Activated naive CD8-positive, alpha-beta T cell treated with anti-CD3 and anti-CD28 coated beads for 36 hours (primary cell): ENCODE measurements around the gene DLL4. TPM values are rescaled to one million over a fixed set of nuclear protein-coding genes. Genes with fewer than 3 reads are reported as not detected.
A peak's percentile ranks its signal among the peaks of the same experiment; 100 is the strongest.
"Not testable (repeated sequence)": the region's sequence is repeated elsewhere in the genome, so short reads cannot be mapped to it uniquely, and the experiment has no call there.

Source experiments
- DNase-seq: peaks from one replicate; pipeline ENCODE4 v3.0.0; 2021
- H3K27ac Mint-ChIP-seq: one replicate; pipeline ENCODE4 v1.8.0; 2022; ENCODE audit warnings: mild to moderate bottlenecking, moderate library complexity, mixed read lengths
- H3K27me3 Mint-ChIP-seq: one replicate; pipeline ENCODE4 v1.8.0; 2022; ENCODE audit warnings: mild to moderate bottlenecking, mixed read lengths
- H3K36me3 Mint-ChIP-seq: one replicate; pipeline ENCODE4 v1.8.0; 2021; ENCODE audit warnings: mild to moderate bottlenecking, mixed read lengths
- H3K4me1 Mint-ChIP-seq: one replicate; pipeline ENCODE4 v1.8.0; 2021; ENCODE audit warnings: mixed read lengths
- H3K4me3 Mint-ChIP-seq: one replicate; pipeline ENCODE4 v1.8.0; 2022; ENCODE audit warnings: mild to moderate bottlenecking, moderate library complexity, mixed read lengths
- H3K9me3 Mint-ChIP-seq: one replicate; pipeline ENCODE4 v1.8.0; 2022; ENCODE audit warnings: mixed read lengths
- total RNA-seq, 2 experiments: library from RNA; stranded (reverse); gene quantifications; one replicate each; pipeline ENCODE4 v1.2.3, GENCODE V29; 2021

The DLL4 gene
- total RNA-seq, 2 experiments from 2014 or later = not detected

DNA sequence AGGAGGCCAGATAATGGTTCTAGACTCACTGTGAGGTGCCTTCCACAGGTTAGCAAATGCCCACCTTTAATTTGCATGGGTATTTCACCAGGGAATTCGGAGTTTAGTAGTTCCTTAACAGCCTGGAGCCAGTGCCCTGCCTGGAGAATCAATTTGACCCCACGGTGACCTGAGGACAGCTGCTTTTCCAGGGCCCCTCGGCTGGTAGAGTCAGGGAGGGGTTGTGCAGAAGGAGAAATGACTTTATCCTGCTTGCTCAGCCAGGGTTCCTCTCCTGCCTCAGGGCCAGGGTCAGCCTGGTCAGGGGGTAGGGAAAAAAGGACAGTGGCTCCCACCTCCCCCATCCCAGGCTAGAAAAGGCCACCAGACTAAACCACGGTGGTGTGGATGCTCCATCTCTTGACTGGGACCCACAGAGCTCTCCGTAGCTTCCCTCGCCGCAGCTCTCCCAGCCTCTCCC lies 12.0 kb downstream of the DLL4 start:
- no peaks in the 10 kb centered on the region for H3K36me3 Mint-ChIP-seq
- peaks cover 32% of the 10 kb centered on the region for H3K4me1 Mint-ChIP-seq
- H3K4me3 Mint-ChIP-seq = peak overlapping the region; percentile 68
- no peak for DNase-seq
- no peaks in the 10 kb centered on the region for H3K9me3 Mint-ChIP-seq
- H3K27me3 Mint-ChIP-seq = no peaks in the 10 kb centered on the region
- peak overlapping the region; percentile 73 for H3K27ac Mint-ChIP-seq

GRCh38 chr15:40941528-40942336 lies 12.6 kb downstream of the DLL4 start:
- Mint-ChIP-seq H3K27ac (peak overlapping the region; percentile 73), H3K27me3 (no peaks in the 10 kb centered on the region), H3K4me1 (peaks cover 33% of the 10 kb centered on the region), H3K36me3 (no peaks in the 10 kb centered on the region), H3K4me3 (peak overlapping the region; percentile 81), H3K9me3 (no peaks in the 10 kb centered on the region)
- peak; percentile 80 for DNase-seq

DNA sequence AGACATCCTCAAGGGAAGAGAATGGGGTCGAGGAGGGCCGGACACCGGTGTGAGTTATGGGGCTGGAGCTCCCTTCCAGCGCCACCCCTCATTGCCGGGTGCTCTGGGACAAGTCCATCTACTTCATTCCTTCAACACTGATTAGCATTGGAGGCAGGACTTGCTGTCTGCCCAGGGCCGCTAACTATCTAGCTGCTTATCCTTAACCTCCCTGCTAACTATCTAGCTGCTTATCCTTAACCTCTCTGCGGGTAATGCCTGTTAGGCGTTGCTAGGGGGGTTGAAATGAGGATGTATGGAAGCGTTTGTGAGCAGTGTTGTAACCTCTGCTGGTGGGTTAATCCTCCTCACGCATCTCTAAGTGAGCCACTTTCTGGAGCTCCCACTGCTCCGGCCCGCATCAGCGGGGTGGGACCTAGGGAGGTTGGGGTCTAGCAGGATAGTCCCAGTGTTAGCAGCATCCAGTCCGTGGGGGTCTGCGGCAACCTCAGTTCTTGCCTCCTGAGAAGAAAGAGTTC lies 13.3 kb downstream of the DLL4 start:
- no peaks in the 10 kb centered on the region for H3K27me3 Mint-ChIP-seq
- peak overlapping the region; percentile 81 for H3K4me3 Mint-ChIP-seq
- DNase-seq = no peak
- no peaks in the 10 kb centered on the region for H3K36me3 Mint-ChIP-seq
- H3K9me3 Mint-ChIP-seq = no peaks in the 10 kb centered on the region
- H3K4me1 Mint-ChIP-seq = peaks cover 33% of the 10 kb centered on the region
- peak overlapping the region; percentile 61 for H3K27ac Mint-ChIP-seq

GRCh38 chr15:40942878-40943277 lies 13.7 kb downstream of the DLL4 start:
- no peaks in the 10 kb centered on the region for H3K9me3 Mint-ChIP-seq
- no peaks in the 10 kb centered on the region for H3K36me3 Mint-ChIP-seq
- peak overlapping the region; percentile 61 for H3K27ac Mint-ChIP-seq
- DNase-seq = no peak
- H3K4me3 Mint-ChIP-seq = peak overlapping the region; percentile 81
- H3K4me1 Mint-ChIP-seq = peaks cover 33% of the 10 kb centered on the region
- H3K27me3 Mint-ChIP-seq = no peaks in the 10 kb centered on the region

DNA sequence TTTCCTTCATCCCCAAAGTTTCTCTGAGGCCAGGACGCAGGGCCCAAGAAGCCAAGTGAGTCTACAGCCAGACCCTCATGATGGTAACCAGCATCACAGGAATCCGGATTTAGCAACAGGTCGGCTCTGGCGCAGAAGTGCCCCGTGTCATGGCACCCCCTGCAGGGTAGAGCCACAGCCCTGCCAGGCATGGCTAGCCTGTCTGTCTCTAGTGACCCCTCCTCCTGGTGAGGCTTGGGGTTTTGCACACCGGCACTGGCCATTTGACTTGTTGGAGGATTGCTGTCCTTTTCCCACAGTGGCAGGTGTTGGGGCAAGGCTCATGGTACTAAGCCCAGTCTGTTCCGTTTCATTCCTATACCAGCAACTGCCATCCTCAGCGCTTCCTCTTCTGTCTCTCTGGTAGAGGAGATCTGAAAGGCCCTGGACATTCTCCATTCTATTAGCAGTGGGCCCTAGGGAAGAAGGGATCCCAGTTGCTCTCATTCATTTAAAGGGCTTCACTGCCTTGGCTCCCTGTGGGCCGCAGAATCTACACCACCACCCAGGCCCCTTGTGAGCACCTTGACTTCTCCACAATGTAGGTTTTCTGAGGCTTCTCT lies 14.7 kb downstream of the DLL4 start:
- Mint-ChIP-seq H3K9me3 (no peaks in the 10 kb centered on the region), H3K36me3 (no peaks in the 10 kb centered on the region), H3K27me3 (no peaks in the 10 kb centered on the region), H3K4me3 (no peak overlapping the region), H3K27ac (no peak overlapping the region), H3K4me1 (peaks cover 33% of the 10 kb centered on the region)
- DNase-seq = no peak

- H3K27ac Mint-ChIP-seq = no peak overlapping the region
- peaks cover 30% of the 10 kb centered on the region for H3K4me1 Mint-ChIP-seq
- H3K9me3 Mint-ChIP-seq = no peaks in the 10 kb centered on the region
- no peak for DNase-seq
- no peaks in the 10 kb centered on the region for H3K36me3 Mint-ChIP-seq
- H3K27me3 Mint-ChIP-seq = no peaks in the 10 kb centered on the region
- no peak overlapping the region for H3K4me3 Mint-ChIP-seq
Observed at GRCh38 chr15:40944510-40945296, 15.6 kb downstream of the DLL4 start.

DNA sequence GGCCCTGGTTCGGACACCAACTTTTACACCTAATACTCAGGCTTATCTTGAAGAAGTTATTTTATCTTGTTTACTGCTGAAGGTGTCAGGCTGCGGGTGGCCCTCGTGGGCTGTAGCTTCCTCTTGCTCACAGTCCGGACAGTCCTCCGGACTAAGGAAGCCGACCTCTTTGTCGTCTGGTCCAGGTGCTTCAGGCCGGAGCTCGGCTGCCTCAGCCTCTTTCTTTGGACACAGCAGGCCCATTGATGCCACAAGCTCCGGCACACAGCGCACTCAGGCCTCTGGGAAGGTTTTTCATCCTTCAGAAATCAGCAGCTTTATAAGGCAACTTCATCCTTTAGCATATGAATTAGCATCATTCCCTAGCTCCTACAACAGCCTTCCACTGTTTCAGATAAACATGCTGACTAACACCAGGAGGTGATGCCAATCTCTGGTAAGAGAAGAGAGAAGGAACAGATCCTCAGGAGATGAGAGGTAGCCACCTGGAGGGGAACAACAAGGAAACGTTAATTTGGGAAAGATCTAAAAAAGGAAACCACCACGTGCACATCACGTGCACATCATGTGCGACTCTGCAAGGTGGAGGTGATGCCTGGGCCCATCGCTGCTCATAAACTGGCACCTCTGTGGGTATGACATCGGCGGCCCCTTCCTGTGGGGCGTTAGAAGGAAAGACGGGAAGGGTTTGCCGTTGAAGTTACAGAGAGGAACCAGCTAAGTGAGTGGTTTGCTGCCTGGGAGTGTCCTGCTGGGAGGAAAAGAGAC lies 19.8 kb downstream of the DLL4 start:
- no peaks in the 10 kb centered on the region for H3K9me3 Mint-ChIP-seq
- peaks cover 21% of the 10 kb centered on the region for H3K4me1 Mint-ChIP-seq
- H3K4me3 Mint-ChIP-seq = no peak overlapping the region
- DNase-seq = no peak
- H3K36me3 Mint-ChIP-seq = peaks cover 8% of the 10 kb centered on the region
- peaks cover 3% of the 10 kb centered on the region for H3K27me3 Mint-ChIP-seq
- H3K27ac Mint-ChIP-seq = no peak overlapping the region

DNA sequence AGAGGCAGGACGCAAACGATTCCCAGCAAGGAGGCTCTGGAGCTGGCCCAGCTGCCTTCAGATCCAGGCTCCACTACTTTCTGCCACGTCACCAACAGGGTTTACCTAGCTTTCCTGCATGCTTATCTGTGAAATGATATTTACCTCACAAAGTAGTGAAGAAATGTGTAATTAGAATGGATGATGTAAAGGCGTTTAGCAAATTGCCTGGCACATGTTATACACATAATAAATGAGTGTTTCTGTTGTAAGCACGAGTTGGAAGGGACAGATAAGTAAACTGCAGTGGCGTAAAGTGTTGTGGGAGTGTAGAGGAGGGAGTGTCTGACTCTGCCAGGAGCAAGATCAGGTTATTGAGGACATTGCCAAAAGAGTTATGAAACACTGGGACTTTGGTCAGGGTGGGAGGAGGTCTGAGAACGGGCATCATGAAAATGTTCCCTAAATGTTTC lies 20.6 kb downstream of the DLL4 start:
- no peak overlapping the region for H3K4me3 Mint-ChIP-seq
- no peaks in the 10 kb centered on the region for H3K9me3 Mint-ChIP-seq
- DNase-seq = no peak
- H3K36me3 Mint-ChIP-seq = peaks cover 17% of the 10 kb centered on the region
- H3K27me3 Mint-ChIP-seq = peaks cover 3% of the 10 kb centered on the region
- no peak overlapping the region for H3K27ac Mint-ChIP-seq
- peaks cover 28% of the 10 kb centered on the region for H3K4me1 Mint-ChIP-seq

DNA sequence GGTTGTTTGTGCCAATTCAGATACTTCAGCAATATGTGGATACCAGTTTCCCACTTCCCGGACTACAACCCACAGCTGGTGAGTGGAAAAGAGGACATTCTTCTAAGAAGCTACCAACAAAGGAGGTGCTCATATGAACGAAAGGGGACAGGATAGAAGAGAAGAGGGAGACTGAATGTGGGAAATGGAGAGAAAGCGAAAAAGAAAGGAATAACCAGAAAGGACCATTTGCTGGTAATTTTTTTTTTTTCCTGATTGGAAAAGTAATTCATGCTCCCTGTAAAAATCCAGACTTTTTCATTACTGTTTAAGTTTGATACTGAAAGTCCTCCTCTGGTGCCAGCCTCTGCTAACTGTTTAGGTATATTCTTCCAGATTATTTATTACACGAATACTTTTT lies 22.6 kb downstream of the DLL4 start:
- Mint-ChIP-seq H3K4me3 (peak overlapping the region; percentile 94), H3K36me3 (peaks cover 33% of the 10 kb centered on the region), H3K9me3 (no peaks in the 10 kb centered on the region), H3K27me3 (peaks cover 3% of the 10 kb centered on the region), H3K27ac (peak overlapping the region; percentile 97), H3K4me1 (peaks cover 39% of the 10 kb centered on the region)
- DNase-seq = no peak

DNA sequence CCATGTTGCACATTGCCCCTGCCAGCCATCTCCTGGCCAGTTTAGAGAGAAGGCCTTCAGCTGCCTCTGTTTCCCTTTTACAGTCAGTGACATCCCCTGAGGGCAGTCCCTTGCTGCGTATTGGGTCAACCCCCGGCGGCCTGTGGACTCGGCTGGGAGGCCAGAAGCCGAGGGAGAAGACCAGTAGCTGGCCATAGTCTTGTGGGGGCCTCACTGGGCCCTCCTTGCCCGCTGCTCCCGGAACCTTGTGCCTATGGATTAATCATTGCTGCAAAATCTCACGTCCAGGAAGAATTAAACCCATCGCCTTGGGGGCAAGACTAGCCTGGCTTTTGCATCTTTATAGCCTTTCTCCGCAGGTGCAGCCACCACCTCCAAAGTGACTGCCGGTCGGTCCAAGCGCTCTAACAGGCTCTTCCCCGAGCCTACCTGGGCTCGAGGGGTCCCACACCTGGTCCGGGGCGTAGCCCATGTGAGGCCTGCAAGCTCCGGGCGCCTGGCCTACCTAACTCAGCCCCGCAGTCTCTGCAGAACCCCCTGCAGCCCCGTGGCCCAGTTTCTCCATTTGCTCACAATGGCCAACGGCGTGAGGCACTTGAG lies 23.3 kb downstream of the DLL4 start:
- Mint-ChIP-seq H3K27ac (peak overlapping the region; percentile 97), H3K36me3 (peaks cover 33% of the 10 kb centered on the region), H3K4me3 (peak overlapping the region; percentile 94), H3K4me1 (peaks cover 39% of the 10 kb centered on the region), H3K27me3 (peaks cover 3% of the 10 kb centered on the region), H3K9me3 (no peaks in the 10 kb centered on the region)
- no peak for DNase-seq

GRCh38 chr15:40952901-40953712 lies 24.0 kb downstream of the DLL4 start, which contains the start of gene CHAC1:
CHAC1 (plus strand) TSS chr15:40953471; CDS start chr15:40953584, 113 bp downstream.
- Mint-ChIP-seq H3K27ac (peak within 1 kb of the TSS; percentile 97), H3K4me3 (peak within 1 kb of the TSS; percentile 94), H3K4me1 (peaks cover 41% of the 10 kb centered on the region), H3K9me3 (no peaks in the 10 kb centered on the region), H3K27me3 (peaks cover 3% of the 10 kb centered on the region), H3K36me3 (peaks cover 33% of the 10 kb centered on the region)
- DNase-seq = peak; percentile 98

DNA sequence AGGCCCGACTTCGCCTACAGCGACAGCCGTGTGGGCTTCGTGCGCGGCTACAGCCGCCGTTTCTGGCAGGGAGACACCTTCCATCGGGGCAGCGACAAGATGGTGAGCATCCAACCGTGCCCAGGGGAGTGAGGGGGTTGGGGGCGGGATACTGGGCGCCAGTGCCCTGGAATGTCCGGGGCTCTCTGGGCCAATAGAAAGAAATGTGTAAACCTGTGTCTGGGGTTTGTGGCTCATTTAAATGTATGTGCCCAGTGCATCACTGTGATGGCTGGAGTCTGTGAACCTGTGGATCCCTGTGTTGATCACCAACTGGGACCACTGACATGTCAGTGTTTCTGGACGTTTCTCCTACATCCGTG lies 24.6 kb downstream of the DLL4 start:
- peaks cover 3% of the 10 kb centered on the region for H3K27me3 Mint-ChIP-seq
- peak overlapping the region; percentile 97 for H3K27ac Mint-ChIP-seq
- H3K4me1 Mint-ChIP-seq = peaks cover 44% of the 10 kb centered on the region

DNA sequence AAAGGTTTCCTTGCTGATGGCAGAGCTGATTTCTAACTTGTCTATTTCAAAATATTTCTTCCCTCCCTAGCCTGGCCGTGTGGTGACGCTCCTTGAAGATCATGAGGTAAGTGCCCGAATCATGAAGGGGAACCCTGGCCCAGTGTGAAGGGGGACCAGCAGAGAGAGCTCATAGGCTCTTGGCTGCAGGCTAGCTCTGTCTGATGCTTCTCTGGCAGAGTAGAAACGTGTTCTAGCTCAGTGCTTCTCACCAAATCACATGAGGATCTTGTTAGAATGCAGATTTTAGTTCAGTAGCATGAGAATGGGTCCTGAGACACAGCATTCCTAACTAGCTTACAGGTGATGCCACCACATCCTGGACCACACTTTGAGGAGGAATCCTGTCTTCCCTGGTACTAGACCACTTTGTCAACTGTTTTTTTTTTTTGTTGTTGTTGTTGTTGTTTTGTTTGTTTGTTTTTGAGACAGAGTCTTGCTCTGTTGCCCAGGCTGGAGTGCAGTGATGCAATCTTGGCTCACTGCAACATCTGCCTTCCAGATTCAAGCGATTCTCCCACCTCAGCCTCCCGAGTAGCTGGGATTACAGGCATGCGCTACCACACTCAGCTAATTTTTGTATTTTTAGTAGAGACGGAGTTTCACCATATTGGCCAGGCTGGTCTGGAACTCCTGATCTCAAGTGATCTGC lies 25.2 kb downstream of the DLL4 start:
- Mint-ChIP-seq H3K36me3 (peaks cover 33% of the 10 kb centered on the region), H3K4me1 (peaks cover 47% of the 10 kb centered on the region), H3K4me3 (peak overlapping the region; percentile 94), H3K27ac (peak overlapping the region; percentile 97)
- not testable (repeated sequence) for H3K27me3 Mint-ChIP-seq, DNase-seq, H3K9me3 Mint-ChIP-seq

More for the DNA sequence above, 24.6 kb downstream of the DLL4 start:
- Mint-ChIP-seq H3K4me3 (peak overlapping the region; percentile 94), H3K36me3 (peaks cover 33% of the 10 kb centered on the region), H3K9me3 (no peaks in the 10 kb centered on the region)
- DNase-seq = no peak
